GM19324 (cell line): ENCODE results near the gene PTGIS.

Experiments used
- ATAC-seq: cut with Tn5 transposase; IDR thresholded peaks from one replicate; pipeline ENCODE4 v1.9.1; 2021; ENCODE audit warnings: mild to moderate bottlenecking, moderate library complexity; ENCODE audit not compliant: unreplicated experiment, low FRiP score

PTGIS gene

GRCh38 chr20:49539481-49540231 lies 28.3 kb downstream of the PTGIS start:
- ATAC-seq: no peak

GRCh38 chr20:49538950-49539349 lies 29.0 kb downstream of the PTGIS start:
- ATAC-seq: no peak

- no peak for ATAC-seq
Measured at GRCh38 chr20:49534255-49534712, 33.7 kb downstream of the PTGIS start.

GRCh38 chr20:49532285-49532946 lies 35.5 kb downstream of the PTGIS start:
- ATAC-seq: no peak

- ATAC-seq: no peak
Measured at GRCh38 chr20:49529470-49529869, 38.5 kb downstream of the PTGIS start.

- no peak for ATAC-seq
Measured at GRCh38 chr20:49526568-49526967, 41.4 kb downstream of the PTGIS start.

GRCh38 chr20:49526056-49526455 lies 41.9 kb downstream of the PTGIS start:
- ATAC-seq: no peak

GRCh38 chr20:49523767-49524360 lies 44.1 kb downstream of the PTGIS start:
- no peak for ATAC-seq

- ATAC-seq: no peak
Measured at GRCh38 chr20:49521356-49521755, 46.6 kb downstream of the PTGIS start.

- no peak for ATAC-seq
Measured at GRCh38 chr20:49519777-49520359, 48.1 kb downstream of the PTGIS start.

- ATAC-seq: no peak
Measured at GRCh38 chr20:49519212-49519712, 48.7 kb downstream of the PTGIS start.

GRCh38 chr20:49518576-49518975 lies 49.4 kb downstream of the PTGIS start:
- no peak for ATAC-seq

- ATAC-seq: no peak
Measured at GRCh38 chr20:49517805-49518100, 50.2 kb downstream of the PTGIS start.

GRCh38 chr20:49516916-49517804 lies 50.8 kb downstream of the PTGIS start:
- ATAC-seq: no peak

- ATAC-seq: no peak
Measured at GRCh38 chr20:49515586-49515985, 52.4 kb downstream of the PTGIS start.

- no peak for ATAC-seq
Measured at GRCh38 chr20:49513517-49513916, 54.4 kb downstream of the PTGIS start.

GRCh38 chr20:49513009-49513408 lies 54.9 kb downstream of the PTGIS start:
- ATAC-seq: no peak

GRCh38 chr20:49511788-49512525 lies 56.0 kb downstream of the PTGIS start:
- no peak for ATAC-seq

GRCh38 chr20:49510562-49511122 lies 57.3 kb downstream of the PTGIS start:
- no peak for ATAC-seq
